Measurements from ENCODE around the gene IGFL4.

The IGFL4 gene

DNA sequence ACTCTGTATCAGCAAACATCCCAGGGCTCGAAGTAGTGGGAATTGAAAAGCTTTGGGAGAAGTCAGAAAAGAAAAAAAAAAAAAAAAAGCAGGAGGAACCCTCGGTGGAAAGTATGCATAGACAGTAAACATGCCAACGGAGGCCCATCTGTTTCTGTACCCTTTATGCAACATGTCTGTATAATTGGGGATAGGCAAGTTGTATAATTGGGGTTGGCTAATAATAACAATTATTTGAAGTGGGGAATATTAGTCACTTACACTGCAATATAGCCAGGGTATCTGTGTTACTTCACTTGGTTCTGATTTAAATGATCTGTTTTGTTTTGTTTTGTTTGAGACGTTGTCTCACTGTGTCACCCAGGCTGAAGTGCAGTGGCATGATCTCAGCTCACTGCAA is 12.1 kb upstream of the IGFL4 start:
- H3K4me1 ChIP-seq (ENCODE audit: control insufficient read depth, insufficient read depth, low read length) = no peaks in the 10 kb centered on the region
- no peaks in the 10 kb centered on the region for H3K9me3 ChIP-seq (ENCODE audit: control insufficient read depth, low read length)
- peaks cover 17% of the 10 kb centered on the region for H3K27me3 ChIP-seq (ENCODE audit: control insufficient read depth, insufficient read depth, low read length)
- H3K36me3 ChIP-seq (ENCODE audit: control insufficient read depth, insufficient read depth, low read length) = no peaks in the 10 kb centered on the region
- no peak overlapping the region for H3K9ac ChIP-seq (ENCODE audit: low read length)
- H3K4me3 ChIP-seq (ENCODE audit: low read length) = no peak overlapping the region

DNA sequence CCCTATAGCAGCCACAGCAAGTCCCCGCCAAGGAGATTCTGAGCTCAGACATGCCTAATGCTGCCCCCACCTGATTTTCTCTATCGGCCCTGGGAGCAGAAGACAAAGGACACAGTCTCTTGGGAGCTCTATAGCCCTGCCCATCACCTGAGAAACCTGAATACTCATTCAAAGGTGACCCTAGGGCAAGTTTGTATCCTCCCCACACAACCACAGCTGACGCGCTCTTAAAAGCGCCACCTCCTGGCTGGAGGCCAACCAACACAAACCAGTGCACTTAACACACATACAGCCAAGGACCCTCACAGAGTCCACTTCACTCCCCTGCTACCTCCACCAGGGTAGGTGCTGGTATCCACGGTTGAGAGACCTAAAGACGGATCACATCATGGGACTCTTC is 8.8 kb upstream of the IGFL4 start:
- H3K4me3 ChIP-seq (ENCODE audit: low read length) = no peak overlapping the region
- no peaks in the 10 kb centered on the region for H3K36me3 ChIP-seq (ENCODE audit: control insufficient read depth, insufficient read depth, low read length)
- no peaks in the 10 kb centered on the region for H3K9me3 ChIP-seq (ENCODE audit: control insufficient read depth, low read length)
- no peak overlapping the region for H3K9ac ChIP-seq (ENCODE audit: low read length)
- H3K4me1 ChIP-seq (ENCODE audit: control insufficient read depth, insufficient read depth, low read length) = no peaks in the 10 kb centered on the region
- H3K27me3 ChIP-seq (ENCODE audit: control insufficient read depth, insufficient read depth, low read length) = peaks cover 12% of the 10 kb centered on the region

DNA sequence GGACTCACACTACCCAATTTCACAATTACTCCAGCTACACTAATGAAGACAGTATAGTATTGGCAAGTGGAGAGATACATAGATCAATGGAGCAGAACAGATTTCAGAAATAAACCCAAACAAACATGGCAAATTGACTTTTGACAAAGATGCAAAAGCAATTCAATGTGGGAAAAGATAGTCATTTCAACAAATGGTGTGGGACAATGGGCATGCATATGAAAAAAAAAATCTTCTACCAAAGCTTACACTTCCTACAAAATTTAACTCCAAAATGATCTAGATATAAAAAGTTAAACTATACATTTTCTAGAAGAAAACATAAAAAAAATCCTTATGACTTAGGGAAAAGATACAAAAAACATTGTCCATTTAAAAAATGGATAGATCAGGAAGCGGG is 2.7 kb upstream of the IGFL4 start:
- no peaks in the 10 kb centered on the region for H3K9me3 ChIP-seq (ENCODE audit: control insufficient read depth, low read length)
- H3K36me3 ChIP-seq (ENCODE audit: control insufficient read depth, insufficient read depth, low read length) = no peaks in the 10 kb centered on the region
- no peak overlapping the region for H3K9ac ChIP-seq (ENCODE audit: low read length)
- peaks cover 42% of the 10 kb centered on the region for H3K27me3 ChIP-seq (ENCODE audit: control insufficient read depth, insufficient read depth, low read length)
- no peak overlapping the region for H3K4me3 ChIP-seq (ENCODE audit: low read length)
- H3K4me1 ChIP-seq (ENCODE audit: control insufficient read depth, insufficient read depth, low read length) = peaks cover 18% of the 10 kb centered on the region

DNA sequence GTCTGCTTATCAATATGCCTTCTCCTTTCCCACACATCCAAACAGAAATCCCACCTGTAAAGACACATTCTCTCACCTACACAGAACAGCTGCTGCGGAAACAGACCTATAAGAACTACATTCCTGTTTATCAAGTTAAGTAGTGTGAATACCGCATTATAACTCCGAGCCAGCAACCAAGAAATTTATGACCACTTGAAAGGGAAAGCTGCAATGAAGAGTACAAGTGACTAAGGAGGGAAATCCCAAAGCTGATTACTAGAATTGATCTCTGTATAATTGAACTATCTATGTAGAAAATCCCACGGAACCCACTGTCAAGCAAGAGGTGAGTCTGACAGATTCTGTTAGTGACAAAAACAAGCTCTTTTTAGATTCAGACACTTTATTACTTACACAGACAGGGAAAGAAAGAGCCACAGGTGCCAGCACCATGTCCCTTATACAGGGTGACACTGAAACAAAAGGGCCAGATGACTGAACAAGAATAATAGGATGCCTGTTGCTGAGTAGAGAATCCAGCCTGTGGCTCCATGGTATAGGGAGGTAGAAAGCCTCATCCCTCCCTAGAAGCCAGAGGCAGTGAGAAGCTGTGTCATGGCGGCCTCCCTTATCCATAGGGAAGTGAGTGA is 1.6 kb upstream of the IGFL4 start:
- peaks cover 42% of the 10 kb centered on the region for H3K27me3 ChIP-seq (ENCODE audit: control insufficient read depth, insufficient read depth, low read length)
- no peaks in the 10 kb centered on the region for H3K9me3 ChIP-seq (ENCODE audit: control insufficient read depth, low read length)
- H3K4me3 ChIP-seq (ENCODE audit: low read length) = no peak overlapping the region
- H3K9ac ChIP-seq (ENCODE audit: low read length) = no peak overlapping the region
- peaks cover 18% of the 10 kb centered on the region for H3K4me1 ChIP-seq (ENCODE audit: control insufficient read depth, insufficient read depth, low read length)
- no peaks in the 10 kb centered on the region for H3K36me3 ChIP-seq (ENCODE audit: control insufficient read depth, insufficient read depth, low read length)

DNA sequence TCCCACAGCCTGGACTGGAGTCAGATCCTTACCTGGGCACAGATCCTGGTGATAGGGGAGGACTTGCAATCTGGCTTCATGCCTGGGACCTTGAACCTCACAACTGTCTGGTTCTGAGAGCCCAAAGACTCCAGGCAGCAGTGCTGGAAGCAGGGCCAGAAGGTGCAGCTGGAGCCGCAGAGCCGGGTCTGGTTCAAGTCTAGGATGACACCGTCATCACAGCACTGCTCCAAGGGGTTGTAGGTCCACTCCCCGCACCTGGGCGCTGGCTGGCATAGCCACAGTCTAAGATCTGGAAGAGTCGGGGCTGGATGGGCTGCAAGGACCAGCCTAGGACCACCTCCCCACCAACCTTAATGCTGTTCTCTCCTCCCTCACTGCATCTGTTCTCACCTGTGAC is 677 bp downstream of the IGFL4 start:
- Histone ChIP-seq H3K4me3 (ENCODE audit: low read length) (no peak overlapping the region), H3K36me3 (ENCODE audit: control insufficient read depth, insufficient read depth, low read length) (no peaks in the 10 kb centered on the region), H3K27me3 (ENCODE audit: control insufficient read depth, insufficient read depth, low read length) (peaks cover 42% of the 10 kb centered on the region), H3K9me3 (ENCODE audit: control insufficient read depth, low read length) (no peaks in the 10 kb centered on the region), H3K9ac (ENCODE audit: low read length) (no peak overlapping the region), H3K4me1 (ENCODE audit: control insufficient read depth, insufficient read depth, low read length) (peaks cover 18% of the 10 kb centered on the region)

DNA sequence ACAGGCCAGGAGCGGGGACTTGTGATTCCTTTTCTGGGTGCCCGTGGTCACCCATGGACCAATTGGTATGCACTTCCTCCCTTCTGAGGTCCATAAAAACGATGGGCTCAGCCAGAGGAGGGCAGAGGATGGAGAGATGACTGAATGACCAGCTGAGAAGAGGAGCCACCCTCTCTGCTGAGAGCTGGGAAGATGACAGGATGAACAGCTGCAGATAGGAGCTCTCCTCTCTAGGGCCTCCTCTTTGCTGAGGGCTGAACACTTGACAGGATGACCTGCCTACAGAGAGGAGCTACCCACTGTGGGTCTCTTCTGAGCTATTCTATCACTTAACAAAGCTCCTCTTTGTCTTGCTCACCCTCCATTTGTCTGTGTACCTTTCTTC is 4.1 kb downstream of the IGFL4 start:
- no peak overlapping the region for H3K4me3 ChIP-seq (ENCODE audit: low read length)
- H3K4me1 ChIP-seq (ENCODE audit: control insufficient read depth, insufficient read depth, low read length) = peaks cover 14% of the 10 kb centered on the region
- no peak overlapping the region for H3K9ac ChIP-seq (ENCODE audit: low read length)
- no peaks in the 10 kb centered on the region for H3K36me3 ChIP-seq (ENCODE audit: control insufficient read depth, insufficient read depth, low read length)
- H3K9me3 ChIP-seq (ENCODE audit: control insufficient read depth, low read length) = no peaks in the 10 kb centered on the region
- peaks cover 22% of the 10 kb centered on the region for H3K27me3 ChIP-seq (ENCODE audit: control insufficient read depth, insufficient read depth, low read length)

DNA sequence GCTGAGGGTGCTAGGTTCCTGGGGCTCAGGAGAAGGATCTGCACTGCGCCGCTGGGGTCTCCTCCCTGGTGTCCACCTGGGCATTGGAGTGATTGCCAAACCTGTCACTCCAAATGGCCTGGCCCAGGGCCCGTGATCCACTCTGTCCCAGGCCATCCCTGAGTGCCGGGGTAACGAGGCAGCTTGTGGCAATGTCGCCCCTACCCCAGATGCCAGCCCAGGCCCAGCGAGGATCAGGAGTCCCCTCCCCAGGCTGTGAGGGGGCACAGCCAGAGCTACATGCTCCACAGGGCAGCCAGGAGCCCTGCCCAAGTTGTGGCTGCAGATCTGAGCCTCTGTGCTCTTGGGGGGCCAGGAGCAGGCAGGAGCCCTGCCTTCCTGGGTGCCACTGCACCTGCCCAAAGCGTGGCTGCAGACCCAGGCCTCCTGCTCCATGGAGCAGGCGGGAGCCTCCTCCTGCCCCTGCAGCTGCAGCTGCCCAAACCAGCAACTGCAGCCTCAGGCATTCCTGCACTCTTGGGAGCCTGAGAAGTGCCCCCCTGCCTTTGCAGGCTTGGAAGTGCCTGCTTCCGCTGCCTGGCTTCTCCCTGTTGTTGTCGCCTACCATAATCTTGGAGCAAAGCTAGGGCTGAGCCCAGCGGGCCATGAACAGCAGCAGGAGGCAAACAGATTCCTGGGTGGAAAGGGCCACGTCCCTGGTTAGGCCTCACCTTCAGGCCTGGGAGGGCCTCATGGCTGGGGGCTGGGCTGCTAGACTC is 4.6 kb downstream of the IGFL4 start:
- Histone ChIP-seq H3K4me3 (ENCODE audit: low read length) (no peak overlapping the region), H3K4me1 (ENCODE audit: control insufficient read depth, insufficient read depth, low read length) (peaks cover 8% of the 10 kb centered on the region), H3K9ac (ENCODE audit: low read length) (no peak overlapping the region), H3K27me3 (ENCODE audit: control insufficient read depth, insufficient read depth, low read length) (peaks cover 16% of the 10 kb centered on the region), H3K36me3 (ENCODE audit: control insufficient read depth, insufficient read depth, low read length) (no peaks in the 10 kb centered on the region), H3K9me3 (ENCODE audit: control insufficient read depth, low read length) (no peaks in the 10 kb centered on the region)

DNA sequence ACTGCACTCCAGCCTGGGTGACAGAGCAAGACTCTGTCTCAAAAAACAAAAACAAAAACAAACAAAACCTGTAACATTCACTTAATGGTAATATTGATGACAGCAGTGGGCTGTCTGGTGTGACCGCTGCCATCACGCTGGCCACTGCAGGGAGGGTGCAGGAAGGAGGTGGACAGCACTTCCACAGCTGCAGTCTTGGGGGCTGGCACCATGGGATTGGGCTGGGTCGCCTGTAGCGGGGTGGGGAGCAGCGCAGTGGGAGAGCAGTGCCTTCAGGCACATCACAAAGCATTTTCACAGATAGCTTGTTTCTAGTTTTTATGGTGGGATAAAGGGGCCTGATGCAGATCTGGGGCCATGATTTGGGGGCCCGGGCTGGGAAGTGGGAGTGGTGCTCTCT is 5.3 kb downstream of the IGFL4 start:
- H3K27me3 ChIP-seq (ENCODE audit: control insufficient read depth, insufficient read depth, low read length) = peaks cover 10% of the 10 kb centered on the region
- no peaks in the 10 kb centered on the region for H3K9me3 ChIP-seq (ENCODE audit: control insufficient read depth, low read length)
- no peaks in the 10 kb centered on the region for H3K36me3 ChIP-seq (ENCODE audit: control insufficient read depth, insufficient read depth, low read length)
- peaks cover 2% of the 10 kb centered on the region for H3K4me1 ChIP-seq (ENCODE audit: control insufficient read depth, insufficient read depth, low read length)
- no peak overlapping the region for H3K4me3 ChIP-seq (ENCODE audit: low read length)
- no peak overlapping the region for H3K9ac ChIP-seq (ENCODE audit: low read length)

DNA sequence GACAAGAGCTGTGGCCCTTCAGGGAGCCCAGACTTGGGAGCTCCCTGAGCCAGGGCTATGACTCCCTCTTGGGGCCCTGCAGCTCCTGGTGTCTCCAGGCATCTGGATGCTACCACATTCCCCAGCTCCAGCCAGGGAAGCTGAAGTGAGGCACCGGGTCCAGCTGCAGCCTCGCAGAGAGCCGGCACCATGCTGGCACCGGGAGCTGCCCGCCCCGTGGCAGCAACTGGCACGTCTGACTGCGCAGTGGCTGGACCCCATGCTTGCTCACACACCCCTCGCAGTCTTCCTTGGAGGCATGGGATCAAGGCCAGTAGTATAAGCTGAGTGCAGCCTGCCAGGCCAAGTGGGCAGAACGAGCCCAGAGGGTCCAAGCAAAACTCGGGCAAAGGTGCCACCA is 7.4 kb downstream of the IGFL4 start:
- no peak overlapping the region for H3K4me3 ChIP-seq (ENCODE audit: low read length)
- no peak overlapping the region for H3K9ac ChIP-seq (ENCODE audit: low read length)
- H3K4me1 ChIP-seq (ENCODE audit: control insufficient read depth, insufficient read depth, low read length) = no peaks in the 10 kb centered on the region
- no peaks in the 10 kb centered on the region for H3K9me3 ChIP-seq (ENCODE audit: control insufficient read depth, low read length)
- H3K36me3 ChIP-seq (ENCODE audit: control insufficient read depth, insufficient read depth, low read length) = no peaks in the 10 kb centered on the region
- H3K27me3 ChIP-seq (ENCODE audit: control insufficient read depth, insufficient read depth, low read length) = no peaks in the 10 kb centered on the region

DNA sequence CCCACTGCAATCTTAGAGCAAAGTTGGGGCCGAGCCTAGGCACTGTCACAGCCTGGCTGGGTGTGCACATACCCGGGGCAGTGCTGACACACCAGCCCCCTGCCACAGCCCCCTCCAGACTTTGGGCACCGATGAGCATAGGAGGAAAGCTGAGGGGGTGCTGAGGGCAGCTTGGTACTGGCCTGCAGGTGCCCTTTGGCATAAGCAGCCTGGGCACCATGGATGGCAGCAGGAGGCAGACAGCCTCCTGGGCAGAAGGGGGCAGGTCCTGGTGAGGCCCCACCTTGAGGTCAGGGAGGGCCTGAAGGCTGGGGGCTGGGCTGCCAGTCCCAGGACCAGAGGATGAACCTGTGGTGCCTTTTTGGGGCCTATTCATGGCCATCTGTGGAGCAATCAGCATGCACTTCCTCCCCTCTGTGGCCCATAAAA is 8.2 kb downstream of the IGFL4 start:
- Histone ChIP-seq H3K9me3 (ENCODE audit: control insufficient read depth, low read length) (no peaks in the 10 kb centered on the region), H3K4me3 (ENCODE audit: low read length) (no peak overlapping the region), H3K4me1 (ENCODE audit: control insufficient read depth, insufficient read depth, low read length) (no peaks in the 10 kb centered on the region), H3K36me3 (ENCODE audit: control insufficient read depth, insufficient read depth, low read length) (no peaks in the 10 kb centered on the region), H3K27me3 (ENCODE audit: control insufficient read depth, insufficient read depth, low read length) (no peaks in the 10 kb centered on the region), H3K9ac (ENCODE audit: low read length) (no peak overlapping the region)

DNA sequence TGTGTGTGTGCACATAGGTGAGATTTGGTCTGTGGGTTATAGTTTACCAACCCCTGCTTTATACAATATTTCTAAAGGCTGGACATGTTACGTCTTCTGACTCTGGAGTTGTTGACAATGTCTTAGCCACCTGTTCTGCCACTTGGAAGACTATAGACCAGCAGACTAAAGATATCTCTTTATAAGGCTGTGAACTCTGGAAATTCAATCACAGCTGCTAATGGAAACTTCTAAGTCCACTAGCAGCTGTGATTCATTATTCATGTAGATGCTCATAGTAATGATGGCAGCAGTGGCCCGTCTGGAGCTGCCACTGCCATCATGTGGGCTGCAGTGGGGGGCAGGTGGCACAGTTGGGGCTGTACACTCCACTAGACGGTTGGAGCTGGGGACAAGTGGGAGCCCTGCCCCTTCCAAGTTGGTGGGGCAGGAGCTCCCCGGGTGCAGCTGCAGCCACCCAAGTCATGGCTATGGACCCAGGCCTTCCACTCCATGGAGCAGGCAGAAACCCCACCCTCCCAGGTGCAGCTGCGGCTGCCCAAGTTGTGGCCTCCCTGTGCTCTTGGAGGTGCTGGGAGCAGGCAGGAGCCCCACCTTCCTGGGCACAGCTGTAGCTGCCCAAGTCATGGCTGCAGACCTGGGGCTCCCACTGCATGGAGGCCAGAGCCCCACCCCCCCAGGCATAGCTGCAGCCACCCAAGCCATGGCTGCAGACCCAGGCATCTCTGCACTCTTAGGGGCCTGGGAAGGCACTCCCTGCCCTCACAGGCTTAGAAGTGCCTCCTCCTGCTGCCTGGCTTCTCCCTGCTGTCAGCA is 8.8 kb downstream of the IGFL4 start:
- Histone ChIP-seq H3K27me3 (ENCODE audit: control insufficient read depth, insufficient read depth, low read length) (no peaks in the 10 kb centered on the region), H3K9ac (ENCODE audit: low read length) (no peak overlapping the region), H3K9me3 (ENCODE audit: control insufficient read depth, low read length) (no peaks in the 10 kb centered on the region), H3K4me3 (ENCODE audit: low read length) (no peak overlapping the region), H3K36me3 (ENCODE audit: control insufficient read depth, insufficient read depth, low read length) (no peaks in the 10 kb centered on the region), H3K4me1 (ENCODE audit: control insufficient read depth, insufficient read depth, low read length) (no peaks in the 10 kb centered on the region)
